Left lobe of liver (tissue), 2 donors: ENCODE results near the gene POFUT2. TPM values are rescaled to one million over a fixed set of nuclear protein-coding genes. Genes with fewer than 3 reads are reported as not detected.
A peak's percentile ranks its signal among the peaks of the same experiment; 100 is the strongest.

Experiments
- ATAC-seq: fragments of 200-7000 bp; cut with Tn5 transposase; one replicate; pipeline ENCODE4 v1.9.1; 2020; ENCODE audit warnings: mild to moderate bottlenecking, moderate library complexity
- DNase-seq: peaks from one replicate; pipeline ENCODE4 v3.0.0-alpha.2; 2020; ENCODE audit warnings: low spot score
- total RNA-seq: library from RNA; stranded (reverse); gene quantifications from one replicate; pipeline ENCODE4 v1.2.1, GENCODE V29; 2021
- donor health status: DM: no; HTN: no; CAD: no; lungs with moderate emphysema.
- donor health status: DM: no; HTN: yes; CAD: no.

Gene POFUT2
- total RNA-seq, 1 donor from 2014 or later, result 17.5 TPM

- no peak for DNase-seq
- ATAC-seq, result no peak
Observed at GRCh38 chr21:45251635-45252447, 35.9 kb downstream of the POFUT2 start.

- ATAC-seq, result no peak
- no peak for DNase-seq
Observed at GRCh38 chr21:45250914-45251634, 36.6 kb downstream of the POFUT2 start.

GRCh38 chr21:45250272-45250671, 37.4 kb downstream of the POFUT2 start:
- no peak for DNase-seq
- no peak for ATAC-seq

GRCh38 chr21:45249626-45250025, 38.1 kb downstream of the POFUT2 start:
- DNase-seq (no peak), ATAC-seq (no peak)

- ATAC-seq (peak; percentile 73), DNase-seq (peak; percentile 29)
Observed at GRCh38 chr21:45248893-45249381, 38.8 kb downstream of the POFUT2 start.

- ATAC-seq (peak; percentile 63), DNase-seq (no peak)
Observed at GRCh38 chr21:45248301-45248892, 39.3 kb downstream of the POFUT2 start.

- no peak for ATAC-seq
- no peak for DNase-seq
Observed at GRCh38 chr21:45246386-45247320, 41.0 kb downstream of the POFUT2 start.

GRCh38 chr21:45244799-45245340, 42.8 kb downstream of the POFUT2 start:
- no peak for DNase-seq
- no peak for ATAC-seq

GRCh38 chr21:45243603-45244002, 44.1 kb downstream of the POFUT2 start:
- no peak for DNase-seq
- no peak for ATAC-seq

- DNase-seq, result no peak
- no peak for ATAC-seq
Observed at GRCh38 chr21:45241357-45241756, 46.3 kb downstream of the POFUT2 start.

- ATAC-seq (no peak), DNase-seq (no peak)
Observed at GRCh38 chr21:45237401-45237800, 50.3 kb downstream of the POFUT2 start.

GRCh38 chr21:45236481-45236880, 51.2 kb downstream of the POFUT2 start:
- ATAC-seq (no peak), DNase-seq (no peak)

GRCh38 chr21:45235488-45235887, 52.2 kb downstream of the POFUT2 start:
- no peak for ATAC-seq
- DNase-seq, result no peak

GRCh38 chr21:45234965-45235364, 52.7 kb downstream of the POFUT2 start:
- ATAC-seq (no peak), DNase-seq (no peak)

GRCh38 chr21:45234127-45234526, 53.6 kb downstream of the POFUT2 start:
- DNase-seq, result no peak

GRCh38 chr21:45231705-45232104, 56.0 kb downstream of the POFUT2 start:
- DNase-seq (no peak), ATAC-seq (no peak)

More at GRCh38 chr21:45234127-45234526, 53.6 kb downstream of the POFUT2 start:
- ATAC-seq, result no peak

GRCh38 chr21:45228656-45229240, 58.9 kb downstream of the POFUT2 start:
- DNase-seq, result no peak

GRCh38 chr21:45228171-45228641, 59.5 kb downstream of the POFUT2 start:
- ATAC-seq (no peak), DNase-seq (no peak)

More at GRCh38 chr21:45228656-45229240, 58.9 kb downstream of the POFUT2 start:
- ATAC-seq, result no peak

- no peak for ATAC-seq
- DNase-seq, result no peak
Observed at GRCh38 chr21:45227735-45228134, 60.0 kb downstream of the POFUT2 start.
